ENCODE results near the gene ZYG11A.
"Not testable (repeated sequence)": the region's sequence is repeated elsewhere in the genome, so short reads cannot be mapped to it uniquely, and the experiment has no call there.

DNA sequence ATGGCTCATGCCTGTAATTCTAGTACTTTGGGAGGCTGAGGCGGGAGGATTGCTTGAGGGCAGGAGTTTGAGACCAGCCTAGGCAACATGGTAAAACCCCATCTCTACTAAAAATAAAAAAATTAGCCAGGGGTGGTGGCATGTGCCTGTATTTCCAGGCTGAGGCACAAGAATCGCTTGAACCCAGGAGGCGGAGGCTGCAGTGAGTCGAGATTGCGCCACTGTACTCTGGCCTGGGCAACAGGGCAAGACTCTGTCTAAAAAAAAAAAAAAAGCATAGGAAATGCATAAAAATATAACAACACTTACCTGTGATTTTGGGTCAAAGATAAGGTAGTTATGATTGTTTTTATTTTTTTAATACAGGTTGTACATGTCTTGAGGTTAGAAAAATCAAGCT is 21.7 kb upstream of the ZYG11A start:
- TF ChIP-seq CTCF, POLR2A (IDR thresholded peaks at IDR 0.05): not testable (repeated sequence)
